Right atrium auricular region (tissue), 2 donors: ENCODE measurements around the gene NEURL3. TPM values are rescaled to one million over a fixed set of nuclear protein-coding genes. Genes with fewer than 3 reads are reported as not detected.

ENCODE experiments used
- DNase-seq: peaks from one replicate; pipeline ENCODE4 v3.0.0-alpha.2; 2019; ENCODE audit warnings: low spot score
- H3K27ac ChIP-seq, 2 donors: fragments of 200-600 bp; sonication (generic); 1 replicate in 1 of 2; 2 replicates in 1 of 2; pipeline ENCODE4 v1.5.1; 2016 to 2019
- H3K27me3 ChIP-seq, 2 donors: fragments of 200-600 bp; sonication (generic); one replicate each; pipeline versions ENCODE4 v1.5.1 to v1.6.0; 2017 to 2019
- H3K36me3 ChIP-seq: fragments of 200-600 bp; sonication (generic); one replicate; pipeline ENCODE4 v1.5.1; 2016
- H3K4me1 ChIP-seq, 2 donors: fragments of 200-600 bp; sonication (generic); one replicate each; pipeline versions ENCODE4 v1.5.1 to v1.6.0; 2017 to 2019
- H3K4me3 ChIP-seq, 2 donors: fragments of 200-600 bp; sonication (generic); 1 replicate in 1 of 2; 2 replicates in 1 of 2; pipeline ENCODE4 v1.5.1; 2017 to 2019; ENCODE audit warnings: mild to moderate bottlenecking in 1 of 2, moderate library complexity in 1 of 2
- H3K9me3 ChIP-seq, 2 donors: fragments of 200-600 bp; sonication (generic); one replicate each; pipeline ENCODE4 v1.5.1; 2019
- CTCF ChIP-seq, 2 donors: fragments of 200-600 bp; sonication (generic); IDR thresholded peaks; one replicate each; pipeline ENCODE4 v1.5.1; 2019; ENCODE audit warnings: antibody characterized with exemption in 2 of 2
- total RNA-seq, 2 donors: library from RNA; depleted of rRNA; stranded (reverse); fragments of >200 nt; gene quantifications; one replicate each; pipeline ENCODE4 v1.1.0, GENCODE V29; 2016

Gene NEURL3
- total RNA-seq, 2 donors from 2014 or later = not detected

GRCh38 chr2:96449637-96450036, 55.5 kb downstream of the NEURL3 start:
- DNase-seq = no peak
- no peaks in the 10 kb centered on the region for H3K9me3 ChIP-seq
- H3K27ac ChIP-seq = no peak overlapping the region
- TF ChIP-seq CTCF (IDR thresholded peaks at IDR 0.05) = no peak
- H3K4me1 ChIP-seq = no peaks in the 10 kb centered on the region
- no peak overlapping the region for H3K4me3 ChIP-seq
- no peaks in the 10 kb centered on the region for H3K27me3 ChIP-seq
- no peaks in the 10 kb centered on the region for H3K36me3 ChIP-seq

GRCh38 chr2:96449174-96449573, 56.0 kb downstream of the NEURL3 start:
- Histone ChIP-seq H3K4me1 (no peaks in the 10 kb centered on the region), H3K9me3 (no peaks in the 10 kb centered on the region), H3K27ac (no peak overlapping the region), H3K36me3 (no peaks in the 10 kb centered on the region), H3K27me3 (no peaks in the 10 kb centered on the region), H3K4me3 (no peak overlapping the region)
- TF ChIP-seq CTCF (IDR thresholded peaks at IDR 0.05) = no peak
- DNase-seq = no peak

- no peaks in the 10 kb centered on the region for H3K27me3 ChIP-seq
- no peaks in the 10 kb centered on the region for H3K4me1 ChIP-seq
- no peaks in the 10 kb centered on the region for H3K36me3 ChIP-seq
- H3K4me3 ChIP-seq = no peak overlapping the region
- no peak for DNase-seq
- H3K9me3 ChIP-seq = no peaks in the 10 kb centered on the region
- TF ChIP-seq CTCF (IDR thresholded peaks at IDR 0.05) = no peak
- no peak overlapping the region for H3K27ac ChIP-seq
Observed at GRCh38 chr2:96447726-96448125, 57.4 kb downstream of the NEURL3 start.

Other genes starting within 250 kb of the NEURL3 start
- gene TMEM127, start 239.4 kb downstream of the NEURL3 start, total RNA-seq = 10 to 100 TPM; 88.9 to 95.2 TPM
- gene CIAO1, start 239.1 kb downstream of the NEURL3 start, total RNA-seq = 10 to 100 TPM; 77.0 to 79.7 TPM
- 10 to 100 TPM; 42.2 to 68.8 TPM for gene SNRNP200, start 199.8 kb downstream of the NEURL3 start, total RNA-seq
- gene ITPRIPL1, start 180.0 kb downstream of the NEURL3 start, total RNA-seq = 1 to 10 TPM in 1 of 2 donors, under 1 TPM in 1; 0.44 to 1.5 TPM
- gene NCAPH, start 169.6 kb downstream of the NEURL3 start, total RNA-seq = under 1 TPM; 0.12 to 0.52 TPM
- gene ARID5A, start 31.4 kb upstream of the NEURL3 start, total RNA-seq = 10 to 100 TPM; 17.1 to 52.6 TPM
- 10 to 100 TPM; 27.3 to 29.4 TPM for gene KANSL3, start 133.0 kb upstream of the NEURL3 start, total RNA-seq
- not detected for gene FER1L5, start 137.4 kb upstream of the NEURL3 start, total RNA-seq
- 10 to 100 TPM; 13.6 to 15.6 TPM for gene LMAN2L, start 234.7 kb upstream of the NEURL3 start, total RNA-seq